Measurements from ENCODE around the gene TCF4.

DNA sequence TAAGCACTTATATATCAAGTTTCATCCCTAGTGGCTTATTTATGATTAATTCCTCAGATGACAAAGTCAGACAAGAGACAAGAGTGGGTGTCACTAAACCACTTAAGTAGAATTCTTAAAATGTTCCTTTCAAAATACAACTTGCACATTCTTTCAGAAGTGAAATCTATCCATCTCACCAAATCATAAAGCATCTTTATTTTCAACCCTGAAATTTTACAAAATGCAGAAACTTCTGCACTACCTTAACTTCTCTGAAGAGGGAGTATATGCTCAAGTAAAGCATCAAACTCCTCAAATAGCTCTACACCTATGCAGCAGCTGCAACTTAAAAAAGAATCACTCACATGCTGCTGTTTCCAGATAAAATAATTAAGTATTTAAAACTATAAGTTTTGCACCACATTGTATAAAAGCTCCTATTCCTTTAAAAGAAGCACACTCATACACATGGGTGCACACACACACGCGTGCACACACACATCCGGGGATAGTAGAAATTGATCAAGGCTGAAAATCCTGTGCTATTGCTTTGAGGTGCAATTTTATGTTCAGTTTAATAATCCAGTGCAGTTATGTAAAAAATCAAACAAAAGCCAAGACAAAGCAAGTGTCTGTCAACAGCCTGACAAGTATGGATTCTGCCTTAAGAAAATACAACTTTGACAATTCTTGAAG lies 244.5 kb downstream of the TCF4 start:
- TF ChIP-seq POU2F2 (IDR thresholded peaks at IDR 0.05; ENCODE audit: low read depth, low read length) = no peak
- TF ChIP-seq POLR2A (IDR thresholded peaks at IDR 0.05; ENCODE audit: low read depth, low read length) = no peak
- no peak for TF ChIP-seq SPI1 (IDR thresholded peaks at IDR 0.05; ENCODE audit: low read depth, low read length)
- no peak for TF ChIP-seq POLR2AphosphoS5 (IDR thresholded peaks at IDR 0.05; ENCODE audit: low read depth, low read length)
